AG10803 (cell line): ENCODE data around the gene FXR2.

Source experiments
- DNase-seq: peaks from one replicate; pipeline ENCODE4 v3.0.0; 2010; ENCODE audit warnings: low read depth
- H3K4me3 ChIP-seq: 2 replicates; pipeline ENCODE4 v1.5.1; 2011; ENCODE audit warnings: mild to moderate bottlenecking, low read length, control low read depth
- CTCF ChIP-seq: conservative IDR thresholded peaks from 2 replicates; pipeline ENCODE4 v1.5.1; 2011; ENCODE audit warnings: mild to moderate bottlenecking, low read length, control low read depth, inconsistent platforms

The FXR2 gene

GRCh38 chr17:7614425-7615264 is at the start of gene FXR2:
FXR2 (minus strand) TSS chr17:7614897; CDS start chr17:7614532, 365 bp downstream.
- TF ChIP-seq CTCF, result peak; percentile 65
- DNase-seq, result peak; percentile 100
- peak within 1 kb of the TSS; percentile 90 for H3K4me3 ChIP-seq

GRCh38 chr17:7656958-7657609 is 42.4 kb upstream of the FXR2 start:
- no peak for TF ChIP-seq CTCF
- no peak overlapping the region for H3K4me3 ChIP-seq
- DNase-seq, result no peak

GRCh38 chr17:7655541-7655840 is 40.8 kb upstream of the FXR2 start:
- no peak overlapping the region for H3K4me3 ChIP-seq
- TF ChIP-seq CTCF, result no peak
- no peak for DNase-seq

GRCh38 chr17:7654832-7655540 is 40.3 kb upstream of the FXR2 start:
- TF ChIP-seq CTCF, result no peak
- DNase-seq, result peak; percentile 13
- H3K4me3 ChIP-seq, result no peak overlapping the region

GRCh38 chr17:7652388-7653356 is 38.0 kb upstream of the FXR2 start:
- no peak for DNase-seq
- TF ChIP-seq CTCF, result no peak
- no peak overlapping the region for H3K4me3 ChIP-seq

- H3K4me3 ChIP-seq, result no peak overlapping the region
- no peak for DNase-seq
- TF ChIP-seq CTCF, result no peak
These were observed 37.1 kb upstream of the FXR2 start for GRCh38 chr17:7651665-7652387.
